Amniotic stem cell (primary cell): ENCODE results near the gene SPDYC.

Experiments used
- DNase-seq: peaks from one replicate; lab custom pipeline; 2025; lab: John Stamatoyannopoulos, UW

SPDYC gene, protein sequence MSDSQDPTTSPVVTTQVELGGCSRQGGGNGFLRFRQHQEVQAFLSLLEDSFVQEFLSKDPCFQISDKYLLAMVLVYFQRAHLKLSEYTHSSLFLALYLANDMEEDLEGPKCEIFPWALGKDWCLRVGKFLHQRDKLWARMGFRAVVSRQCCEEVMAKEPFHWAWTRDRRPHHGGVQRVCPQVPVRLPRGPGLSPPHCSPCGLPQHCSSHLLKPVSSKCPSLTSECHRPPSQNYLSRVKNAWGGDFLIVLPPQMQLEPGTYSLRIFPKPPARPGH

DNA sequence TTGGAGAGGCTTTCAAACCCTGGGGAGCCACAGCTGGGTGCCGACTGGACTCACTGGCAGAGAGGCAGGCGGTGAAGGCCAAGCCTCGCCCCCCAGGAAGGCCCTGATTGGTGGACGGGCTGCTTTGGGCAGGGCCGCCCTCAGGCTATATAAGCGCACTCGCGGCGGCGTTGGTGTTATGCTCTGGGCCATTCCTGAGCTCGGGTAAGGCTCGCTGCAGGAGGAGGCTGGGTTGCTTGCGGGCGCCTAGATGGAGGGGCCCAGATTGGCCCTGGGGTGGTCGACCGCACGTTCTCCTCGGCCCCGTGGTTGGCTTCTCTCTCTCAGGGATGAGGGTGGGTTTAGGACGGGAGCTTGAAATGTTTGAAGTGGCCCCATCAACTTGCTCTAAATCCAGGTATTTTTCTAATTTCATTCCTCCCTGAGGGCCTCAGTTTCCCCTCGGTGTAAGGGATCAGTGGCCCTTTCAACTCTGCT lies at the start of gene SPDYC:
SPDYC (plus strand) TSS at position 176 of the 477 bp plus-strand sequence. CDS start 1,125 bp downstream, outside the sequence.
- no peak for DNase-seq

DNA sequence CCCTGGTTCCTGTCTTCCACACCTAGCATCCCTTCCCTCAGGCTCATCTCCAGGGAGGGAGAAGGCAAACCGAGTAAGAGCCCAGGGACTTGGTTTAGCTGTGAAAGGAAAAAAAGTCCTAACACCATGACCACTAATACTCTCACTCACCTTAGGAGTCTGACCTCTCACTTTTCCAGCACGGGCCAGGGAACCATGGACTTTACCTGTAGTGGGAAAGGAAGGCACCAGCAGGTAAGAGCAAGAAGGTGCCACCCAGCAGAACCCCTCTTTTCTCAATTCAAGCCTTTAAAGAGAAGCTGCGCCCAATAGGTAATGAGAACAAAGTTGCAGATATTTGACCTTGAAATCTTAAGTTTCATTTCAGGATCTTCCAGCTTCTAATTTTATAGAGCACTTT lies 49.2 kb upstream of the SPDYC start:
- no peak for DNase-seq

DNA sequence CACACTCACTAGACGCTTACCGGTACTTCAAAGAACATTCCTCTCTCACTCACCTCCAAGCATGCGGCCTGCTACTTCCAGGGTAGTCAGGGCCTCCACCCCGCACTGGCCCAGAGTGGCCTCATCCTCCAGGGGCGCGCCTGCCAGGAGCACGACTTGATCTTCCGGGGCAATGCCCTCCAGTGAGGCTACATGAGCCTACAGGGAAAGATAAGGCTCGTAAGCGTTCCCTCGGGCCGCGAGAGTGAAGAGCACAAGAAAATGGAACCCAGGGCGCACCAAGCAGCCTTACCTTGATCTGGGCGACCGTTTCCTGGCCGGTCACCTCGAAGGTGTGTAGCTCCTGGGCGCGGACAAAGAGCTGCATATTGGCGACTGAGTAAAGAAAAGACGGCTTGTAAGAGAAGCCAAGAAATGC lies 48.6 kb upstream of the SPDYC start:
- no peak for DNase-seq

DNA sequence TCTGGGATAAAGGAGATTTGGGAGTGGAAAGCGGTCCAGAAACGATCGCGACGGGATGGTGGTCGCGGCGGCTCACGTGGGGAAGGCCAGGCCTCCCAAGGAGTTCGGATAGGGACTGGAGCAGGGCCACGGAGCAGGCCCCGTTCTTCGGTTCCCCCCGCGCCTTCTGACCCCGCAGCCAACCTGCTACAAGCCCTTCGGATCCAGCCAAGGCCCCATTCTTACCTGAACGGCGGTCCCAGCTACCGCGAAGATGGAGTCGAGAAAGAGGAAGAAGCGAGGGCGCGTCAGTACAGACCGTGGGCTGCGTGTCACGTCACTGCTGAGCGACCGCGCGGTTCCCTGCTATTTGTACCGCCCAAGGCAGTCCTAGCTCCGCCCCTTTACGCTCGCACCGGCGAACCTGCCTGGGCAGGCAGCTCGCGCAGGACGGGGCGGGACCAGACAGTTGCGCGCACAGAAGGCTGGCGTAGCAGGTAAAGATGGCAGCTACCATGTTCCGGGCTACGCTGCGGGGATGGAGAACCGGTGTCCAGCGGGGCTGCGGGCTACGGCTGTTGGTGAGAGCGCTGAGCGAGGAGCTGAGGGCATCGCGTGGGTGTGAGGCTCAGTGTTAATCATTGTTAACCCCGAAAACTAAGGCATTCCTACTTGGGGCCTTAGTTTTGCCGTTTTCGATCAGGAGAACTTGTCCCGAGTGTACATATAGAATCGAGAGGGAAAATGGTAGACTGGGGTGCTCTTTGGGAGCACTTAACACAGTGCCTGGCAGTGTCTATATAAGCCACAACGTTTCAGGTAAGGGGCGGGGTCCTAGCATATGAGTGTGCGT lies 48.0 kb upstream of the SPDYC start, which contains the start of the genes FAU and MRPL49:
FAU (minus strand) TSS at position 270 of the 832 bp plus-strand sequence. CDS start 321 bp downstream, outside the sequence.
MRPL49 (plus strand) TSS at position 457 of the 832 bp plus-strand sequence; CDS start at position 483, 26 bp downstream.
- peak; percentile 97 for DNase-seq

DNA sequence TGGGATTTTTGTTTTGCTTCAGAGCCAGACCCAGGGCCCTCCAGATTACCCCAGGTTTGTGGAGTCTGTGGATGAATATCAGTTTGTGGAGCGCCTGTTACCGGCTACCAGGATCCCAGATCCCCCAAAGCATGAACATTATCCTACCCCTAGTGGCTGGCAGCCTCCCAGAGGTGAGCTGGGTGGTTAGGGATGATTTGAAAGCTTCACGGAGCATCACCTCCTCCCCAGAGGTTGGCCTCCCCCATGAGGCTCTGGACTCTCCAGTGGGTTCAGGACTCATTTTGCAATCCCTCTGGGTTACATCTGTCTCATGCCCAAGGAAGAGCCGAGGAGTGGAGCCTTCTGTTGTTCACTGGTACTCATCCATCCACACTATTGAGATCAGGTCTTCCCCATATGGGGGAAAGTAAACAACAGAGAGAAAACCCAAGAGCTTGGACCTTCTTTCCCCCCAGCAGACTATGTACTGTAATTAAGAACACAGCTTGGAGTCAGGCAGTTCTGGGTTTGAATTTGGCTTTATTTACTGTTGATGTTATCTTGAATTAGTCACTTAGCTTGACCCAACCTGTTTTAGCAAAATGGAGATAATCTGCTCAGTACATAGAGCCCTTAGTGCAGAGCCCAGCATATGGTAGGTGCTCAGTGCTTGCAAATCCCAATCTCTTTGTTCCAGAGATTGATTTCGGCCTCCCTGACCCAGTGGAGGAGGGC lies 45.4 kb upstream of the SPDYC start:
- DNase-seq = no peak

DNA sequence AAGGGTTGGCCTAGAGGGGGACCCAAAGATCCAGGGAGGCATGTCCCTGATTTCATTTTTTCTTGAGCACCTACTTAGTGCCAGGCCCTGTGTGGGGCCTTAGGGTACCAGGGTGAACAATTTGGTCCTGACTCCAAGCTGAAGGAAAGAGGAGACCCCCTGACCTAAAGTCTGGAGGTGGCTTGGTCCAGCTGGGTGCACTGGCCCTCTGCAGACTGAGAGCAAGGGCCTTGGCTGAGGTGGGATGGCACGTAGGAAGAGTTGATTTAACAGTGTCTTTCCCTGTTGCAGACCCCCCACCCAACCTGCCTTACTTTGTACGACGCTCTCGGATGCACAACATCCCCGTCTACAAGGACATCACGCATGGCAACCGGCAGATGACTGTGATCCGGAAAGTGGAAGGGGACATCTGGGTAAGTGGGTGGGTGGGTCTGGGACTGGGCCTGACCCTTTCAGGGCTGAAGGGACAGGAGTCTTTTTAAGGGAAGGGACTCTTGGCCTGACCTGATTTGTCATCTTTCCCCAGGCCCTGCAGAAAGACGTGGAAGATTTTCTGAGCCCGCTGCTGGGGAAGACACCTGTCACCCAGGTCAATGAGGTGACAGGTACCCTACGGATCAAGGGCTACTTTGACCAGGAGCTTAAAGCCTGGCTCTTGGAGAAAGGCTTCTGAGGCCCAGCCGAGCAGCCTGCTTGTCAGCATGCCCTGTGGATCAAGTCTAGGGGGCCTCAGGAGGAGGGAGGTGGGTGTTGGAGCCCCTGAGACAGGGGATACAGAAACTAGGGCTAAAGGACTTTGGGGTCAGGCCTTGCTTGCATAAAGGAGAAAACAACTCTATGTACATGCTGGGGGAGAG lies 44.6 kb upstream of the SPDYC start:
- DNase-seq = no peak

DNA sequence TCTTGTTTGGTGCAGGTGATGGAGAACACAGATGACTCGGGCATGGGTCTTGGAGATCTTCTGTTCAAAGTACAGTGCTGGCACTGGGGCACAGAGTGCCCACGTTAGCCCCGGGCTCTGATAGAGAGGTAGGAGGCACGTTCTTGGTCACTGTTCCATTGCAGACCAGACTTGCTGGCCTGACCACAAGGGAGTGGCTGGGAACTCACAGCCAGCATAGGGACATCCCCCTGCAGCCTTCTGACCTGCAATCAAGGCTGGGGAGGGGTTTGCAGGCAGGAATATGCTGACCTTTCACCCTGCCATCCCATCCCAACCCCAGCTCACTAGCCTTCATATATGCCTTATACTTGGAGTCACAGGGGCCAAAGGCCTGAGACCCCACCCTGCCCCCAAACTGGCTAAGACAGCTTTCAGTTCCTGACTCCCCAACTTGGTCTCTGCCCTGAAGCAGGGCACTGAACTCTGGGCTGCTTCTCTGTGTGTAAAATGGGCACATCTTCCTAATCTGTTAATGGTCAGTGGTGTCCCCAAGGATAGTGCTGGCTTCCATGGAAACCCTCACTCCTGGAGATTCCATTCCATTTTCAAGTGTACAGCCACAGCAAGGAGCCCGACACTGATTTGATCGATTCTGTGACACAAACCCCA lies 43.3 kb upstream of the SPDYC start:
- no peak for DNase-seq

DNA sequence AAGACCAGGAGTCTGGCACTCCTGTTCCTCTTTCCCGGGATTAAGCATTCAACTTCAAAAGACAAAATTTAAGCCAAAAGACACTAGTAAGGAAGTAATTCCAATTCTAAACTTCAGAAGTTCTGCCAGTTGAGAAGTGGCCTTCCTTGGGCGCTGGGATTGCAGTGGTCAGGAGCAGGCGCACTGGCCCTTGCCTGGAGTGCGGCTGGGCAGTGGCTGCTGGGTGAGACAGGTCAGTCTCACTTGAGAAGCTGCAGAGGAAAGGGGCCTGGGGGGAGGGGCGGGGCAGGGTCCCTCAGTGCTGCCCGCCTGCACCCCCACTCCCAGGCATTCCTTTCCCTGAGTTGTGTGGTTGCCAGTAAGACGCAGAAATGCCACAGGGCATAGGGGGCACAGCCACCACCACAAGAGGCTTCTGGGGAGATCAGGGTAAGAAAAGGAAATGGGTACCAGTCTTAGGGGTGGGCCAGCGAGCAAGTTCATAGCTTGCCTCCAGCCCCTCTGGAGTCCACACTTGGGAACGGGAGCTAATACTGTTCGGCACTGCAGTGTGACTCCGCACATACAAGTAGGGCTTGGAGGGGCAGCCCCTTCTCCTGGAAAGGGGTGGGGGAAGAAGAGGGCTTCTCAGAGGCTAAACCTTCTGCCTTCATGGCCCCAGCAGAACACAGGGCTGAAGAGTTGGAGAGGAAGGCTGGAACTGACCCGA lies 42.4 kb upstream of the SPDYC start:
- DNase-seq = no peak

DNA sequence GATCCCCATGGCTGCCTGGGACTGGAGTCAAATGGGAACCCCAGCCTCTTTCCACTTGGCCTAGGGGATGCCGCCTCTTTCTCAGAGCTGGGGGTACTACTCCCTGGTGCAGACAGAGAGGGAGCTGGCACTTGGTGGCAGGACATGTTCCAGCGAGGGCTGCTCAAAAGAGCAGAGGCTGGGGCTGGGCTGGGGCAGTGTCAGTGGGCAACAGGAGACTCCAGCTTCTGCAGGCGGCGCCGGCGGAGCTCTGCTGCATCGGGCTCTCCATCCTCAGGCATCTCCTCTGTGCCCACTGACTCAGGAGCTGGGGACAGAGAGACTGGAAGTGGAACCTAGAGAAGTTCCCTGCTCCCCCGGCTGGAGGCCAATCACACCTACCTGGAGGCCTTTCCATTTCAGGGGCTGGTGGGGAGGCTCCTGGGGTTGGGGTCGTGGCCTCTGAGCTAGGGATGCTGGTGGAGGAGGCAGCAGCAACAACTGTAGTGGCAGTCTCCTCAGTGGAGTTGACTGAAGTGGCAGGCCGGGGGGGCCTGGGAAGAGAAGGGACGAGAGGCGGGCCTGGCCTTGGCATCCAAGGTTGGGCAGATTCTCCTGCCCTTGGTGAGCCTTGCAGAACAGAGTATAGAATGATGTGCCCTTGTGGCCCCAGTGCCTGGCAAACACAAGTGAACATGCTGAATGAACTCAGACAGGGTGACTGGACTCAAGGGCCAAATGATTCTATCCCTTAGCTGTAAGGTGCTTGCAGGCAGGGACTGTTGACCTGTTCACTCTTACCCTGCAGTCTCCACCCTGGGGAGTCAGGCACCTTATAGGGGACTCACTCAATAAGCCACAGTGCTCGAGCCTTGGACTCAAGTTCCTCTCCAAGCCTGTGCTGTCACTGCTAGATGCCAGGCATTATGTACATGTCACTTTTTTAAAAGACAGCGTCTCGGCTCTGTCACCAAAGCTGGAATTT lies 41.6 kb upstream of the SPDYC start:
- DNase-seq = no peak

DNA sequence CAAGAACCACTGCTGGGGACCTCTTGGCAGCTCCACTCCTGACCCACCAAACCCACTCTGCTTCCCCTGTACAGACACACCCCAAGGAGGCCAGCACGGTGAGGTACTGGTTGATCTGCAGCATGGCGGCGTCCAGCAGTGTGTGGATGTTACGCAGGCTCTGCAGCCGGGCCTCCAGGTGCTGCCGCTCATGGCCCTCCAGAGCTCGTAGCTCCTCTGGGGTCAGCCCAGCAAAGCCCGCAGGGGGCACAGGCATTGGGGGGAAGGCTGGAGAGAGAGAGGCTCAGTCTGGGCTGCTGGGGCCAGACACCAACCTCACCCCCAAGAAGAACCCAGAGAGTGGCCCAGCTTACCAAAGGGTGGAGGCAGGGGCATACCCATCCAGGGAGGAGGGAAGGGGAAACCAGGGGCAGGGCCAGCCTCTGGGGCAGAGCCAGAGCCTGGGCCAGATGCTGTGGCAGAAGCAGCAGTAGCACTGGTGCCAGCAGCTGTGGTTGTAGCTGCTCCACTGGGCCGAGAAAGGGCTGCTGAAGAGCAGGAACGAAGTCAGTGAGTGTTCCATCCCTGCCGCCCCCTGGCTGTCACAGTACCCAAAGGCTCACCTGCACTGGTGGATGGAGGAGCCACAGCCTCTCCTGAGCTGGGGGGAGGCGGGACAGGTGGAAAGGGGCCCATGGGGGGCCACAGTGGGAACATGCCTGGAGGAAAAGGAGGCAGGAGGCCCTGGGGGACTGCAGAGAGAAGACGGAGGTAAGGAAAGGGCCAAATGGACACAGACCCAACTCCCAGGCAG lies 40.2 kb upstream of the SPDYC start:
- DNase-seq = no peak

DNA sequence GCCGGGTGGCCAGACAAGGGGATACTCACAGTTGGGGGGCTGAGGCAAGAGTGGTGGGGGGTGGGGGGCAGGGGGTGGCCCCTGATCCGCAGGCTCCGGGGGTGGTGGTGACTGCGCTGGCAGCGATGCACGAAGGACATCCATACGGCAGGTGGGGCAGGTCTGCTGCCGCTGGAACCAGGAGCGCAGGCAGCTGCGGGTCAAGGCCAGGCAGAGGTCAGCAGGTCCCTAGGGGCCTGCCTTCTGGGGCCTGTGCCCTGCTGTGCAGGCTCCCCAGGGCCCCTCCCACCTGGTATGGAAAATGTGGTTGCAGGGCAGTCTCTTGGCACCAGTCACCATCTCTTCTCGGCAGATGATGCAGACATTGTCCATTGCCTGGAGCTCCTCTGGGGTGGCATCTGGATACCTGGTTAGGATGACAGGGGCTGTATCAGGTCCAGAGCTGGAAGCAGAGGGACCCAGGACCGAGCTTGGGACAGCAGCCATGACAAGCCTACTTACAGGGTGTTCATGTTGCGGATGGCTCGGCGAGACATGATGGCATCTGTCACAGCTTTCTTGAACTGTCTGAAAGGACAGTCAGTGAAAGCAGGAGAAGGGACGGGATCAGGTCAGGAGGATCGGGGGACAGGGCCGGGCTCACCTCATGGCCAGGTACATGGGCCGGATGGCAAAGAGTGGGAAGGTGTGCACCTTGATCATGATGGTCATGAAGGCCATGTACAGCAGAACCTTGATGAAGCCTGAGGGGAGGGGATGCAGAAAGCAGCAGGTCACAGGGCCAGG lies 39.2 kb upstream of the SPDYC start:
- DNase-seq = no peak

DNA sequence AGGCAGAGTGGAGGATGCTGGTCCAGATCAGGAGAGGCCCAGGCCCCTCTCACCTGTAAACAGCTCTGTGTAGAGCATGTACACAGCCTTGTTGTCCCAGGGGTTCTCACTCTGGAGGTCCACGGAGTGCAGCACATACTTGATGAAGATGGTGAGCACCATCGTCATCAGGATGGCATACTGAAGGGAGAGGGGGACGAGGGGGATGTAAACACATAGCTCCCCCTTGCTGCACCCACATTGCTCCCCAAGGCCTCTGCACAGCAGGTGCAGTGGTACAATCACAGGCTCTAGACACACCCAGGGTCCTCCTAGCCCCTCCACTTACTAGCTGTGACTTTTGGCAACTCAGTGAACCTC lies 38.6 kb upstream of the SPDYC start:
- no peak for DNase-seq

DNA sequence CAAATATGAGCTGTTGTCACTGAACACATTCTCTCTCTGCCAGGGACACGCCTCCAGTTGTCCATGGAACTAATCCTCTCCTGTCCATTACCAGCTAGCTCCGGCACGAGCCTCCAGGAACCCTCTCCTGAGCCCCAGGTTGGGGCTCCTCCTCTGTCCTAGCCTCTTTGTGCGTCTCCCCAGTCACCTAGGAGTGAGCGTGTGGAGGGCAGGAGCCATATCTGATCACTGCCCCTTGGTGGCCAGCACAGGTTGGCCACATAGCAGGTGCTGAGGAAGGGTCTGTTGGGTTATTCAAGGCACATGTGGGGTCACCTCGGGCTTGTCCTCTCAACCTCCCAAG lies 38.2 kb upstream of the SPDYC start:
- no peak for DNase-seq

DNA sequence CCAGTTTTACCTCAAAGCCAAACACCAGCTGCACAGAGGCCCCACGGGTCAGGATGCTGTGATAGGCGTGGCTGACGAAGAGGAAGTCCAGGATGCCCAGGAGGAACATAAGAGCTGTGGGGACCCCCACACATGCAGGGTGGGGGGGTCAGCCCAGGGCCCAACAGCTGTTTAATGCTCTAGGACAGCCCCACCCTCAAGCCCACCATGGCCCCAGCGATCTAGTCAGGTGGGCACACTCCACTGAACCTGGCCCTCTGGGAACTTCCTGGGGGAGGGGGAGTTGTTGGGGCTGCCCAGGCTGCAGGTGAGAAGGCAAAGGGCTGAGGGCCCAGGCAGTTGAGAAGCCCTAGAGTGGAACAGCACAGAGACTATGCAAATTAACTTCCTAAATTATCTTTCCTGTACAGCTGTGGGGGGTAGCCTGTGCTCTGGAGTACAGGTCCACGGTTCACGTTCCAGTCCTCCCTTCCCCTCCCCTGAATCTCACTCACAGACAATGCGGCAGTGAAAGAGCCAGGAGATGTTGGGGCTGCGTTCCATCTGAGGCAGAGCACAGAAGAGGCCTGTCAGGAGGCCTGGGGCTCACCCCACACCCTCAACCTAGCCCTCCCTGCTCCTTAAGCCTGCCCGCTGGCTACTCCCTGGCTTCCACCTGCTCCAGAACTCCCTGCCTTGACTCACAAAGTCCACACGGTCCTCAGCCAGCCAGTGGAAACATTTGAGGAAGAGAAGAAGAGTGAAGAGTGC lies 37.6 kb upstream of the SPDYC start:
- DNase-seq = no peak

DNA sequence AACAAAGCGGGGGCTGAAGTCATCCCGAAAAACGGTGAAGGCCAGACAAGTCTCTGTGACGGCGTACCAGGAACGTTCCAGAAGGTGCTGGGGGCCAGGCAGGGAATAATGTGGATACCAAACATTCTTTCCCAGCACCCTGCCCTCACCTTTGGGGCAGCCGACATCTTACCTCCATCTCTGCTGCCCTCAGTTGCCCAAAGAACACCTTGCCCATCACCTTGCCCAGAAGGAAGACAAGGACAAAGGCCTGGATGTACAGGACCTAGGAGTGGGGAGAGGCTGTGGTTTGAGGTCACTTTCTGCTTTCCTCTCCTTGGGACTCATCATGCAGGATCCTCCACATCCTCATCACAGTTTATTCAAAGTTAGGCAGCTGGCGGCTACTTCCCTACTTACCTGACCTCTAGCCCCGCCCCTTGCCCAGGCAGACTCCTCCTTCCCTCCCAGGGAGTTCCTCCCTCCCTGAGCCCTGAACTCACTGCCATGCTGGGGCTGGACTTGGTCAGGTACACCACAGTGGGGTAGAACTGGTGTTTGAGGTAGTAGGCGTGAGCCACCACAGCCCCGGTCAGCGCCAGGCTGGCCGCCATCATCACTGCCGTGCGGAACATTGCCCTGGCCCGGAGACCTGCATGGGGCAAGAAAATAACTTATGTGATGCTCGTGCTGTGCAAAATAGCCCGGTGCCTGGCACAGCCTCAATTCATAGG lies 36.9 kb upstream of the SPDYC start:
- no peak for DNase-seq

DNA sequence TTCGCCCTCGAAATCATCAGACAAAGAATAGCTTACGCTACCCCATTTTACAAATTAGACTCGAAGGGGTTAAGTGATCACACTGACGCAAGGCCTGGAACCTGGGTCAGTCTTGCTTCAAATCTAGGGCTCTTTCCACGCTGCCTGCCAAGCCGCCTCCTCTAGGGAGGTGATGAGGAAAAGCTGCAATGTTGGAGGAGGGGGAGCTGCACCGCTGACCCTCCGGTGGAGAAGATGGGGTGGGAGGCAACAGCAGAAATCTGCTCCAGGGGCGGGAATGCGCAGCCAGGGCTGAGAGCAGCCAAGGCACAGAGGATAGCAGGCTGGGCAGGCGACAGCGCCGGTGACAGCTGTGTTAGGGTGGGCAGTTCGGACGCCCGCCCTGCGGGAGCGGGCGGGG lies 36.3 kb upstream of the SPDYC start:
- DNase-seq = no peak
